GM19328 (cell line): Measurements from ENCODE around the gene MYO5A.
"Not testable (repeated sequence)": the region's sequence is repeated elsewhere in the genome, so short reads cannot be mapped to it uniquely, and the experiment has no call there.

Experiments
- ATAC-seq: cut with Tn5 transposase; IDR thresholded peaks from one replicate; pipeline ENCODE4 v1.9.1; 2021; ENCODE audit warnings: mild to moderate bottlenecking, moderate library complexity; ENCODE audit not compliant: unreplicated experiment

Gene MYO5A

DNA sequence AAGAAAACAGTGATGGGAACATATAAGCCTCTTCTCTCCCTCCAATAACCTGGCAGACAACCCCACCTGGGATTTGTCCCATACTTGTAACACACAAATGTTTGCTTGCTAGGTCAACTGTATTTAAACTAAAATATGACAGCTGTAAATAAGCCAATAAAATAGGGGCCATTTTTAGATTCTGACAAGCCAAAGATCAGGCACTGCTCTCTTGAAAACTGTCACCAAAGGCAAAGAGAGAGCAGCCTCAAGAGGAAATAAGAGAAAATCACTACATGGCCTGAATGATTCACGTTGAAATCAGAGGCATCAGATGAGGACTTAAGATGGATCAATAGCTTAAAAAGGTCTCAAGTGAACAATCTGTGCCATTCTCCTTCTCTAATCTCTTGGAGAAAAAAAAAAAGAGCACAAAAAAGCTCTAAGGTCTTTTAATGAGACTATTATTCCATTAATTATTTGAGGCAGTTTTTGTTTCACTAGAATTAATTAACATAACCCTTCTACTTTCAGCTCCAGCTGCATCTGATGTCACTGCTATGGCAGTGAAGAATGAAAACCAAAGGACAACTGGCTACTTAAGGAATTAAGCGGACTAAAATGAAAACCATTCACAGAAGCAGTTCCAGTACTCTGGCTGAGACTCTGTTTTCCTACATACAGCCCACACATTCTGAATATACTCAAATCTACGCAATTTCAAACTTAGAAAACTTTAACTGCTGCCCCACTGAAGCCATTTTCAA is 19.0 kb downstream of the MYO5A start:
- ATAC-seq, result no peak

GRCh38 chr15:52506549-52506948 is 22.1 kb downstream of the MYO5A start:
- no peak for ATAC-seq

GRCh38 chr15:52505151-52505550 is 23.5 kb downstream of the MYO5A start:
- ATAC-seq, result no peak

- ATAC-seq, result peak; percentile 81
Measured at GRCh38 chr15:52503788-52504496, 24.7 kb downstream of the MYO5A start.

DNA sequence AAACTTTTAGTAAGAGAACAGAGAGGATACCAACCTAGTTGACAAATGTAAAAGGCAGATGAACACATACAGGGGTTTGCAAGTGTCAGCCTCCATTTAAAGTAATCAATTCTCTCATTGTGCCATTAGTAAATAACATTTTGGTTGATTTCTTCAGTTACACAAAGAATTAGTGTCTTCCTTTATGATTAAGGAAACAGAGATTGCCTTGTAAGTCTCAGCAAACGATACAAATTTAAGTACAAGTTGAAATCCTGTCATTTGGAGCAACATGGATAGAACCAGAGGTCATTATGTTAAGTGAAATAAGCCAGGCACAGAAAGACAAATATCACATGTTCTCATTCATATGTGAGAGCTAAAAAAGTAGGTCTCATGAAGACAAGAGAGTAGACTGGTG is 26.1 kb downstream of the MYO5A start:
- ATAC-seq, result no peak

GRCh38 chr15:52499506-52499905 is 29.2 kb downstream of the MYO5A start:
- no peak for ATAC-seq

DNA sequence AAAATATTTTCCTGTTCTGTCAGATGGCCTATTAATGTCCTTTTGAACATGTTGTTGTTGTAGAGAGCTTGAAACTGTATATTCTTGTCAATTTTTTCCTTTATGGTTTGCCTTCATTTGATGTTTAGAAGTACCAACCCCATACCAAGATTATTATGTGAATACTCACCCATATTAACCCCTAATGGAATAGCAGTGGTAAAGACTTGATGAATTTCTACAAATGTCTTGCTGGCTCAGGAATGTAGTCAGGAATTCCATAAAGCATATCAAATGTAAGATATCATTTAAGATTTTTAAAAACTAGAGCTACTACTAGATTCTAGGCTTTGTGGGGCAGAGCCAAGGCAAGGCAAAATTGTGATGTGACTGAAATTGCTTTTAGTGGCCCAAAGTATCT is 30.0 kb downstream of the MYO5A start:
- ATAC-seq, result no peak

GRCh38 chr15:52496776-52497470 is 31.8 kb downstream of the MYO5A start:
- ATAC-seq, result no peak

DNA sequence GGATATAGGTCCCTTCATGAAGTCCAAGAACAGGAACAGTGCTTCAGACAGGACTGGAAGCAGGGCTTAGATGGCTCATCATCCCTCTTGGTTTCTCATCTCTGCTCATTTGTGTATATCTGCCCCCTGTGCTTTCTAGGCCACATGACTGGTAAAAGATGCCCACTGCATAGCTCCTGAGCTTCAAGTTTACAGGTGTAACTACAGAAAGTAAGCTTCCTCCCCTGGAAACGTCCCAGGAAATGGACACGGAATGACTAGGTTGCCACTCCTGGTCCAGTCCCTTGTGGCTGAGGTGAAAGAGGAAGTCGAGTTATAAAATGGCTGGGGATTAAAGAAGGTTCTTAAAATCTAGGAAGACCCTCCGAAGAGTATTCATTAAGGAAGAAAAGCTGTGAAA is 32.5 kb downstream of the MYO5A start:
- no peak for ATAC-seq

DNA sequence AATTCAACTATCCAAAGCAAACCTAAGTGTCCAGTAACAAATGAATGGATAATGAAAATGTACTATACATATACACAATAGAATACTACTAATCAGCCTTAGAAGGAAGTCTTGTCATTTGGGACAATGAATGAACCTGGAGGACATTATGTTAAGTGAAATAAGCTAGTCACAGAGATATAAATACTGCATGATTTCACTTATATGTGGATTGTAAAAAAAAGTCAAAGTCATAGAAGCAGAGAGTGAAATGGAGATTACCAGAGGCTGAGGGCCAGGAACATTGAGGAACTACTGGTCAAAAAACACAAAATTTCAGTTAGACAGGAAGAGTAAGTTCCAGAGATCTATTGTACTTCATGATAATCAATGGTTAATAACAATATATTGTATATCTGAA is 33.6 kb downstream of the MYO5A start:
- no peak for ATAC-seq

GRCh38 chr15:52493968-52494367 is 34.7 kb downstream of the MYO5A start:
- no peak for ATAC-seq

DNA sequence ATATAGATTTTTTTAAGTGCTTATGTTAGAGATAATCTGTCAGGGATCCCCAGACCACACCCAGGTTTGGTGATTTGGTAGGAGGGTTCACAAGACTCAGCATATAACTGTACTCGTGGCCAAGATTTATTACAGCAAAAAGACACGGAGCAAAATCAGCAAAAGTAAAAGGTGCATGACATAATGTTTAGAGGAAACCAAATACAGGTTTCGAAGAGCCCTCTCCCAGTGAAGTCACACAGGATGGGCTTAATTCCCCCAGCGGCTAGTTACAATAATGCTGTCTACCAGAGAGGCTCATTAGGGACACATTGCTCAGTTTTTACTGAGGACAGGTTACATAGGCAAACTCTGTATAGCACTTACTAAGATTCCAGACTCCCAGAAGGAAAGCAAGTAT is 36.5 kb downstream of the MYO5A start:
- ATAC-seq, result no peak

- no peak for ATAC-seq
Measured at GRCh38 chr15:52491472-52491871, 37.2 kb downstream of the MYO5A start.

DNA sequence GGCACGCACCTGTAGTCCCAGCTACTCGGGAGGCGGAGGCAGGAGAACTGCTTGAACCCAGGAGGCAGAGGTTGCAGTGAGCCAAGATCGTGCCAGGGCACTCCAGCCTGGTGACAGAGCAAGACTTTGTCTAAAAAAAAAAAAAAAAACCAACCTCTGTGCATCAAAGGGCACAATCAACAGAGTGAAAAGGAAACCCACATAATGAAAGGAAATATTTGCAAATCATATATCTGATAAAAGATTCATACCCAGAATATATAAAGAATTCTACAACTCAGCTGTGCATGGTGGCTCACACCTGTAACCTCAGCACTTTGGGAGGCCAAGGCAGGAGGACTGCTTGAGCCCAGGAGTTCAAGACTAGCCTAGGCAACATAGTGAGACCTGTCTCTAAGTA is 39.2 kb downstream of the MYO5A start:
- not testable (repeated sequence) for ATAC-seq

DNA sequence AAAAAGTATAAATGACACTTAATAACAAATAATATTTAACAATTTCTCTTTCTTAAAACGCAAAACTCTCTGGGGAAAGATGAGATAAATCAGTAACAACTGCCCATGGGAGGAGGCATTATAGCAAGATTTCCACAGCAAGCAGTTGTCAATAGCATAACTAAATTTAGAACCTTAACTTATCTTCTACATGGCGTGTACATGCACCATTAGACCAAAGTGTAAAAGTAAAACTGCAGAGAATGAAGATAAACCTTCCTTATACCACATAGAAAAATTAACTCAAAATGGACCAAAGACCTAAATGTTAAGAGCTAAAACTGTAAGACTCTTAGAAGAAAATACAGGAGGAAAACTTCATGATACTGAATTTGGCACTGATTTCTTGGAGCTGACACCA is 39.9 kb downstream of the MYO5A start:
- ATAC-seq, result no peak

- no peak for ATAC-seq
Measured at GRCh38 chr15:52486003-52486996, 42.4 kb downstream of the MYO5A start.

DNA sequence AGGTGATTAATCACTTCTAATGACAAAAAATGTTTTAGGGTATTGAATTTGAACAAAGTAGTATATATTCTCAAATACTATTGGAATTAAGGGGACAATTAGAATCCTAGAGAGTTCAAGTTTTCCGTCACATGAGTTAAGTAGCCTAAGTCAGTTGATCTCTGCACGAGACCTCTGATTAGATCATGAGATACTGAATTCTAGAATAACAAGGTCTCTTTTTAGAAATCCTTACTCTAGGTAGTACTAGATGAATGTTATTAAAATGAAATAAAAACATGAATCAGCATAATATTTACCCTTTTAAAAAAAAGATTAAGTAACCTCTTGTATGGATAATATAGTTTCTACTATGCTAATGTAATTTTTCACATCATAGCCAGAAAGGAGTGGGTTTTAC is 43.4 kb downstream of the MYO5A start:
- ATAC-seq, result no peak

DNA sequence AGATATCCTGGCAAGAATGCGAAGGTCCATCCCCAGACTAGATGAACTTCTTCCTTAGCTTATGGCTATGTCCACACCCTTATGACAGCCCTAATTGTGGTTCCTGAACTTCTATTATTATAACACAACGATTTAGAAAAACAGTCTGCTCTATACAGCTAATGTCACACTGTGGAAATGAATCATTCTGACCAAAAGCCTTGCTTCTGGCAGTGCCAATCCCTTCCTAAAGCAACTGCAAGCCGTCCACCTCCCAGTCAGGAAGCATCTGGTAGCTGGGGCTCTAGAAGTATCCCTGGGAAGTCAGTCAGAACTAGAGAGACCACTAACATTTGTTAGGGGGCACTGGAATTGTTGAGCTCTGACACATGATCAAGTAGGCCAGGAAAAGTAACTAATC is 45.0 kb downstream of the MYO5A start:
- ATAC-seq, result no peak

GRCh38 chr15:52481915-52482314 is 46.8 kb downstream of the MYO5A start:
- peak; percentile 94 for ATAC-seq

DNA sequence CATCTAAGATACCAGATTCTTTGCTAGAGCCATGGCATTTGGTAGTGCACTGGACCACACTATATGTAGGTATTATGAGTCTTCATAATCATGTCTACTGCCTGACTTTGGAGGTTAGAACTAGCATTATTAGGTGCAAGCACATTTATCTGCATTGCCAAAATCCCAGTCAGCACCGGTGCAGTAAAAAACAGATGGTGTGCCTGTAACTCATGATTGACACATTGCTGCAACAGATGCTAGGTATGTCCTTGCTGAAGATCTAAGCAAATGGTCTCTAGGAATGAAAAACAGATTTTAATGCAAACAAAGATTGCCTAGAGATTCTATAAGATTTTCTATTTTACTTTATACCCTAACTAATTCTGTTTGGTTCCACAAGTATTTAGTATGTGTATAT is 47.7 kb downstream of the MYO5A start:
- ATAC-seq, result no peak

- no peak for ATAC-seq
Measured at GRCh38 chr15:52466716-52467115, 62.0 kb downstream of the MYO5A start.
